ENCODE results near the gene PACSIN2. TPM values are rescaled to one million over a fixed set of nuclear protein-coding genes. Genes with fewer than 3 reads are reported as not detected.

PACSIN2 gene
- total and polyA plus RNA-seq, 8 donors, result 24.9 to 154 (median 71.6) TPM

- TF ChIP-seq POLR2AphosphoS5 (IDR thresholded peaks at IDR 0.05), result no peak
- no peak for TF ChIP-seq EP300 (IDR thresholded peaks at IDR 0.05)
- no peak for TF ChIP-seq POLR2A (IDR thresholded peaks at IDR 0.05)
- TF ChIP-seq CTCF (IDR thresholded peaks at IDR 0.05), result no peak
- Histone ChIP-seq H3K27ac (no peak overlapping the region), H3K9me3 (no peaks in the 10 kb centered on the region), H3K36me3 (peaks cover 70 to 100% (median 98%) of the 10 kb centered on the region in 4 donors), H3K27me3 (no peaks in the 10 kb centered on the region), H3K4me3 (no peak overlapping the region), H3K4me1 (peaks cover 0 to 11% (median 7%) of the 10 kb centered on the region in 4 donors)
- intact Hi-C loops (cut with DNase I; ENCODE audit: low total_unique reads), result no loop called here
- 96 to 99% (median 97%) methylated on average over 7 of the region's 7 CpGs for WGBS, 5 donors
- no peak for DNase-seq
Observed at GRCh38 chr22:42874010-42874409, 140.9 kb downstream of the PACSIN2 start.

GRCh38 chr22:42873356-42873755 lies 141.6 kb downstream of the PACSIN2 start:
- no peaks in the 10 kb centered on the region for H3K27me3 ChIP-seq
- no peak for DNase-seq
- intact Hi-C loops (cut with DNase I; ENCODE audit: low total_unique reads), result no loop called here
- H3K27ac ChIP-seq, result no peak overlapping the region
- TF ChIP-seq POLR2A (IDR thresholded peaks at IDR 0.05) (no peak), EP300 (IDR thresholded peaks at IDR 0.05) (no peak), POLR2AphosphoS5 (IDR thresholded peaks at IDR 0.05) (no peak), CTCF (IDR thresholded peaks at IDR 0.05) (no peak)
- peaks cover 6 to 16% (median 13%) of the 10 kb centered on the region in 4 donors for H3K4me1 ChIP-seq
- H3K4me3 ChIP-seq, result no peak overlapping the region
- no peaks in the 10 kb centered on the region for H3K9me3 ChIP-seq
- H3K36me3 ChIP-seq, result peaks cover 63 to 96% (median 92%) of the 10 kb centered on the region in 4 donors

- no peaks in the 10 kb centered on the region for H3K27me3 ChIP-seq
- H3K4me1 ChIP-seq, result peaks cover 9 to 20% (median 16%) of the 10 kb centered on the region in 4 donors
- peaks cover 58 to 90% (median 87%) of the 10 kb centered on the region in 4 donors for H3K36me3 ChIP-seq
- no peak overlapping the region for H3K4me3 ChIP-seq
- 60 to 75% (median 72%) methylated on average over 9 of the region's 9 CpGs for WGBS, 5 donors
- H3K9me3 ChIP-seq, result no peaks in the 10 kb centered on the region
- DNase-seq, result no peak
- peak overlapping the region in 1 of 5 donors; percentile 24 for H3K27ac ChIP-seq
- TF ChIP-seq POLR2A (IDR thresholded peaks at IDR 0.05) (no peak), POLR2AphosphoS5 (IDR thresholded peaks at IDR 0.05) (no peak), EP300 (IDR thresholded peaks at IDR 0.05) (no peak), CTCF (IDR thresholded peaks at IDR 0.05) (no peak)
- intact Hi-C loops (cut with DNase I; ENCODE audit: low total_unique reads), result no loop called here
Observed at GRCh38 chr22:42872821-42873220, 142.1 kb downstream of the PACSIN2 start.

- 89 to 95% (median 92%) methylated on average over 30 to 31 of the region's 31 CpGs for WGBS, 5 donors
- Histone ChIP-seq H3K4me1 (peaks cover 9 to 30% (median 19%) of the 10 kb centered on the region in 4 donors), H3K27me3 (no peaks in the 10 kb centered on the region), H3K9me3 (no peaks in the 10 kb centered on the region), H3K27ac (no peak overlapping the region), H3K4me3 (no peak overlapping the region), H3K36me3 (peaks cover 43 to 76% (median 72%) of the 10 kb centered on the region in 4 donors)
- intact Hi-C loops (cut with DNase I; ENCODE audit: low total_unique reads), result no loop called here
- TF ChIP-seq POLR2A (IDR thresholded peaks at IDR 0.05) (no peak), POLR2AphosphoS5 (IDR thresholded peaks at IDR 0.05) (no peak), CTCF (IDR thresholded peaks at IDR 0.05) (no peak), EP300 (IDR thresholded peaks at IDR 0.05) (no peak)
- no peak for DNase-seq
Observed at GRCh38 chr22:42871146-42872050, 143.6 kb downstream of the PACSIN2 start.
